WTC11 (cell line): ENCODE data around the gene UBAP1L. TPM values are rescaled to one million over a fixed set of nuclear protein-coding genes. Genes with fewer than 3 reads are reported as not detected.

Experiments
- ATAC-seq: fragments of 200-7000 bp; cut with Tn5 transposase; 2 replicates; pipeline ENCODE4 v1.10.0; 2021; ENCODE audit warnings: mild to moderate bottlenecking, moderate library complexity
- CTCF ChIA-PET: fragments of 300-600 bp; sonication (Branson Sonifier 250); formaldehyde crosslinking; loops from one replicate; lab custom pipeline; 2021; ENCODE audit warnings: antibody characterized with exemption; lab: Charles Lee
- POLR2A ChIA-PET: fragments of 350-600 bp; sonication (Branson Sonifier 250); formaldehyde crosslinking; loops from one replicate; lab custom pipeline; 2021; ENCODE audit warnings: antibody characterized with exemption; lab: Charles Lee
- DNase-seq: peaks from one replicate; pipeline ENCODE4 v3.0.0; 2021; ENCODE audit warnings: low spot score
- H3K27ac Mint-ChIP-seq: 2 replicates; pipeline ENCODE4 v1.8.0; 2021; ENCODE audit warnings: mixed read lengths
- H3K27me3 Mint-ChIP-seq: 2 replicates; pipeline ENCODE4 v1.8.0; 2021; ENCODE audit warnings: low read depth, mild to moderate bottlenecking, moderate library complexity, mixed read lengths
- H3K36me3 Mint-ChIP-seq: 2 replicates; pipeline ENCODE4 v1.8.0; 2021; ENCODE audit warnings: mixed read lengths
- H3K4me1 Mint-ChIP-seq: 2 replicates; pipeline ENCODE4 v1.8.0; 2022; ENCODE audit warnings: mixed read lengths
- H3K4me3 Mint-ChIP-seq: 2 replicates; pipeline ENCODE4 v1.8.0; 2021; ENCODE audit warnings: mild to moderate bottlenecking, moderate library complexity, mixed read lengths
- H3K9me3 Mint-ChIP-seq: 2 replicates; pipeline ENCODE4 v1.8.0; 2021; ENCODE audit warnings: mixed read lengths
- CBFB ChIP-seq: sonication (generic); formaldehyde crosslinking; IDR thresholded peaks from 2 replicates; pipeline ENCODE4 v1.8.1; 2022; ENCODE audit warnings: mild to moderate bottlenecking, low read depth, missing genetic modification reagents
- CREB1 ChIP-seq: sonication (generic); formaldehyde crosslinking; IDR thresholded peaks from 2 replicates; pipeline ENCODE4 v1.8.0; 2023; ENCODE audit warnings: mild to moderate bottlenecking, missing genetic modification reagents
- E2F5 ChIP-seq: sonication (generic); formaldehyde crosslinking; IDR thresholded peaks from 2 replicates; pipeline ENCODE4 v1.8.1; 2022; ENCODE audit warnings: mild to moderate bottlenecking, moderate library complexity, missing genetic modification reagents
- ETV6 ChIP-seq: sonication (generic); formaldehyde crosslinking; IDR thresholded peaks from 2 replicates; pipeline ENCODE4 v1.8.1; 2022; ENCODE audit warnings: mild to moderate bottlenecking, missing genetic modification reagents
- FOXP1 ChIP-seq: sonication (generic); formaldehyde crosslinking; IDR thresholded peaks from 2 replicates; pipeline ENCODE4 v1.8.0; 2022; ENCODE audit warnings: missing genetic modification reagents, mild to moderate bottlenecking, moderate library complexity, borderline replicate concordance
- FOXP4 ChIP-seq: sonication (generic); formaldehyde crosslinking; IDR thresholded peaks from 2 replicates; pipeline ENCODE4 v1.8.0; 2022; ENCODE audit warnings: mild to moderate bottlenecking, missing genetic modification reagents
- HMGXB4 ChIP-seq: sonication (generic); formaldehyde crosslinking; IDR thresholded peaks from 2 replicates; pipeline ENCODE4 v1.8.1; 2023; ENCODE audit warnings: mild to moderate bottlenecking, moderate library complexity, missing genetic modification reagents
- NFATC4 ChIP-seq: fragments of 250-450 bp; sonication (Bioruptor Pico); IDR thresholded peaks from 2 replicates; pipeline ENCODE4 v1.9.0; 2021; ENCODE audit warnings: mild to moderate bottlenecking
- PRDM15 ChIP-seq: sonication (generic); formaldehyde crosslinking; IDR thresholded peaks from 2 replicates; pipeline ENCODE4 v1.8.0; 2022; ENCODE audit warnings: missing genetic modification reagents
- PREB ChIP-seq: sonication (generic); formaldehyde crosslinking; IDR thresholded peaks from 2 replicates; pipeline ENCODE4 v1.8.1; 2022; ENCODE audit warnings: mild to moderate bottlenecking, missing genetic modification reagents, moderate library complexity, borderline replicate concordance
- PRRX2 ChIP-seq: fragments of 250-450 bp; sonication (Bioruptor Pico); IDR thresholded peaks from 2 replicates; pipeline ENCODE4 v1.8.0; 2021; ENCODE audit warnings: mild to moderate bottlenecking
- SOX15 ChIP-seq: fragments of 250-450 bp; sonication (Bioruptor Pico); IDR thresholded peaks from 2 replicates; pipeline ENCODE4 v1.9.0; 2021; ENCODE audit warnings: mild to moderate bottlenecking
- TEAD4 ChIP-seq: sonication (generic); formaldehyde crosslinking; IDR thresholded peaks from 2 replicates; pipeline ENCODE4 v1.8.0; 2022; ENCODE audit warnings: mild to moderate bottlenecking, missing genetic modification reagents
- TP53 ChIP-seq: sonication (generic); formaldehyde crosslinking; IDR thresholded peaks from 2 replicates; pipeline ENCODE4 v1.8.1; 2023; ENCODE audit warnings: mild to moderate bottlenecking, missing genetic modification reagents
- USF2 ChIP-seq: sonication (generic); formaldehyde crosslinking; IDR thresholded peaks from 2 replicates; pipeline ENCODE4 v1.8.1; 2023; ENCODE audit warnings: mild to moderate bottlenecking, missing genetic modification reagents, moderate library complexity
- ZNF121 ChIP-seq: sonication (generic); formaldehyde crosslinking; IDR thresholded peaks from 2 replicates; pipeline ENCODE4 v1.8.0; 2023; ENCODE audit warnings: missing genetic modification reagents
- ZNF423 ChIP-seq: fragments of 250-450 bp; sonication (Bioruptor Pico); IDR thresholded peaks from 2 replicates; pipeline ENCODE4 v2.1.2; 2022; ENCODE audit warnings: mild to moderate bottlenecking, moderate library complexity
- ZSCAN18 ChIP-seq: fragments of 250-450 bp; sonication (Bioruptor Pico); IDR thresholded peaks from 2 replicates; pipeline ENCODE4 v2.1.2; 2022; ENCODE audit warnings: mild to moderate bottlenecking, moderate library complexity
- total RNA-seq: library from RNA; stranded (reverse); gene quantifications from 3 replicates; pipeline ENCODE4 v1.2.3, GENCODE V29; 2021

Gene UBAP1L
- total RNA-seq, 1 experiment from 2014 or later = 2.0 TPM

- Mint-ChIP-seq H3K27me3 (peaks cover 21% of the 10 kb centered on the region), H3K4me1 (peaks cover 37% of the 10 kb centered on the region), H3K36me3 (peaks cover 4% of the 10 kb centered on the region; the same call in 1 of the 2 replicates), H3K9me3 (peaks cover 11% of the 10 kb centered on the region), H3K4me3 (no peak overlapping the region), H3K27ac (no peak overlapping the region)
- POLR2A ChIA-PET = interaction anchor here (0.5 kb wide), 1 partner anchor 58 kb away, joined by 4 read pairs; no protein-coding TSS in a partner anchor
- no peak for DNase-seq
- CTCF ChIA-PET = interaction anchor here (5.3 to 20.3 kb wide), 3 partner anchors 8 to 32 kb away, joined by 71 to 292 read pairs (median 98); partner anchors contain the start of gene KBTBD13
- TF ChIP-seq CREB1 (CRISPR knock-in tag) (no peak), PREB (CRISPR knock-in tag) (no peak), PRRX2 (CRISPR knock-in tag) (no peak), ZNF121 (CRISPR knock-in tag) (no peak), E2F5 (no peak), CBFB (CRISPR knock-in tag) (no peak), NFATC4 (CRISPR knock-in tag) (no peak), ETV6 (CRISPR knock-in tag) (no peak), FOXP1 (CRISPR knock-in tag) (no peak), HMGXB4 (CRISPR knock-in tag) (no peak), TEAD4 (CRISPR knock-in tag) (no peak), ZNF423 (CRISPR knock-in tag) (no peak)
- no peak for ATAC-seq
These were observed 45.0 kb downstream of the UBAP1L start for GRCh38 chr15:65069779-65070546.

GRCh38 chr15:65069179-65069578 is 45.8 kb downstream of the UBAP1L start:
- POLR2A ChIA-PET = no interaction called here
- no peak overlapping the region for H3K4me3 Mint-ChIP-seq
- peaks cover 11% of the 10 kb centered on the region for H3K9me3 Mint-ChIP-seq
- CTCF ChIA-PET = interaction anchor here (5.3 to 20.3 kb wide), 3 partner anchors 9 to 32 kb away, joined by 71 to 292 read pairs (median 98); partner anchors contain the start of gene KBTBD13
- DNase-seq (no peak), ATAC-seq (no peak)
- no peak overlapping the region for H3K27ac Mint-ChIP-seq
- peaks cover 21% of the 10 kb centered on the region for H3K27me3 Mint-ChIP-seq
- H3K36me3 Mint-ChIP-seq = peaks cover 4% of the 10 kb centered on the region; the same call in 1 of the 2 replicates
- peaks cover 38% of the 10 kb centered on the region for H3K4me1 Mint-ChIP-seq
- no peak for TF ChIP-seq USF2 (CRISPR knock-in tag)
- no peak for TF ChIP-seq PRDM15 (CRISPR knock-in tag)
- no peak for TF ChIP-seq ZSCAN18 (CRISPR knock-in tag)
- TF ChIP-seq HMGXB4 (CRISPR knock-in tag) = no peak
- TF ChIP-seq TP53 (CRISPR knock-in tag) = no peak
- no peak for TF ChIP-seq SOX15 (CRISPR knock-in tag)
- TF ChIP-seq FOXP4 (CRISPR knock-in tag) = no peak
